Measurements from ENCODE around the gene ADAMTSL4. TPM values are rescaled to one million over a fixed set of nuclear protein-coding genes. Genes with fewer than 3 reads are reported as not detected.

The ADAMTSL4 gene
- total and polyA plus RNA-seq, 2 donors (not counting 3 experiments of a cell fraction or from before 2014, with no cell fraction given) = 0.73 to 1.0 TPM

- BruUV-seq (replicated peaks) = no TSS peak
- CTCF ChIA-PET = interaction anchor here (0.6 to 6.7 kb wide), 6 partner anchors 9 to 267 kb away, joined by 3 to 55 read pairs (median 4); partner anchors contain the start of gene FALEC
- POLR2A ChIA-PET = no interaction called here
Measured at GRCh38 chr1:150546294-150546937, 2.8 kb upstream of the ADAMTSL4 start.

More at GRCh38 chr1:150546294-150546937, 2.8 kb upstream of the ADAMTSL4 start:
- Histone ChIP-seq H3K4me2 (ENCODE audit: insufficient read depth, low read length) (no peak overlapping the region), H3K36me3 (ENCODE audit: control insufficient read depth in 2 of 2, extremely low read depth in 1 of 2, insufficient read depth in 2 of 2, low read length in 2 of 2) (no peaks in the 10 kb centered on the region), H3K9ac (replicated peaks; ENCODE audit: extremely low read depth, insufficient read depth, low read length) (no peak overlapping the region), H4K20me1 (replicated peaks; ENCODE audit: control insufficient read depth, extremely low read depth, insufficient read depth, low read length) (no peaks in the 10 kb centered on the region), H3K27ac (ENCODE audit: insufficient read depth, low read depth, low read length) (no peak overlapping the region), H3K27me3 (ENCODE audit: control insufficient read depth in 2 of 2, insufficient read depth in 2 of 2, low read length in 2 of 2) (peaks cover 2 to 3% of the 10 kb centered on the region in 2 experiments), H3K9me3 (replicated peaks; ENCODE audit: control insufficient read depth, insufficient read depth, low read length) (no peaks in the 10 kb centered on the region), H2AFZ (ENCODE audit: low read depth, low read length) (no peak overlapping the region), H3K4me3 (replicated peaks in 1 of 3; ENCODE audit: insufficient read depth in 1 of 3, low read depth in 1 of 3, low read length in 3 of 3) (no peak overlapping the region), H3K9me1 (replicated peaks; ENCODE audit: control insufficient read depth, extremely low read depth, insufficient read depth, low read length) (no peaks in the 10 kb centered on the region), H3K79me2 (ENCODE audit: control insufficient read depth, insufficient read depth, low read length) (no peaks in the 10 kb centered on the region), H3K4me1 (ENCODE audit: control insufficient read depth, extremely low read depth, insufficient read depth, low read length) (peaks cover 7% of the 10 kb centered on the region)
- intact Hi-C loops (cut with micrococcal nuclease) = loop anchor here (5.0 kb wide), 1 partner anchor 84 kb away; no protein-coding TSS in a partner anchor
- no peak for FAIRE-seq
- TF ChIP-seq FOS (IDR thresholded peaks at IDR 0.05; ENCODE audit: borderline replicate concordance, insufficient read depth, low read length) (no peak), POLR2AphosphoS5 (IDR thresholded peaks at IDR 0.05; ENCODE audit: insufficient read depth, low read depth, low read length) (no peak), MAX (IDR thresholded peaks at IDR 0.05; ENCODE audit: insufficient read depth, insufficient read length) (no peak), GATA2 (IDR thresholded peaks at IDR 0.05; ENCODE audit: insufficient read depth, insufficient read length, low read depth, low read length) (no peak), JUN (IDR thresholded peaks at IDR 0.05; ENCODE audit: borderline replicate concordance, insufficient read depth, insufficient read length, low read depth) (no peak), MYC (IDR thresholded peaks at IDR 0.05; ENCODE audit: low read depth, low read length) (no peak), EZH2 (IDR thresholded peaks at IDR 0.05; ENCODE audit: borderline replicate concordance, low read depth, low read length, severe bottlenecking) (no peak), POLR2A (IDR thresholded peaks at IDR 0.05; ENCODE audit: low read depth, low read length) (no peak), CTCF (IDR thresholded peaks at IDR 0.05; ENCODE audit: extremely low read depth in 1 of 2, insufficient read depth in 1 of 2, low read depth in 1 of 2, low read length in 2 of 2) (no peak)
- no peak for DNase-seq (ENCODE audit: low read depth, low spot score)
- dilution Hi-C loops (cut with MboI; ENCODE audit: extremely low pct_ligation_motif_present, low sequenced_read_pairs) = no loop called here
